GM19452 (cell line): ENCODE data around the gene ZBTB1.
"Not testable (repeated sequence)": the region's sequence is repeated elsewhere in the genome, so short reads cannot be mapped to it uniquely, and the experiment has no call there.

Experiments used
- ATAC-seq: cut with Tn5 transposase; IDR thresholded peaks from one replicate; pipeline ENCODE4 v1.9.1; 2021; ENCODE audit not compliant: unreplicated experiment

The ZBTB1 gene

GRCh38 chr14:64496764-64497163 is 7.8 kb upstream of the ZBTB1 start:
- no peak for ATAC-seq

- no peak for ATAC-seq
Observed at GRCh38 chr14:64500088-64500487, 4.5 kb upstream of the ZBTB1 start.

- no peak for ATAC-seq
Observed at GRCh38 chr14:64501411-64502171, 3.0 kb upstream of the ZBTB1 start.

DNA sequence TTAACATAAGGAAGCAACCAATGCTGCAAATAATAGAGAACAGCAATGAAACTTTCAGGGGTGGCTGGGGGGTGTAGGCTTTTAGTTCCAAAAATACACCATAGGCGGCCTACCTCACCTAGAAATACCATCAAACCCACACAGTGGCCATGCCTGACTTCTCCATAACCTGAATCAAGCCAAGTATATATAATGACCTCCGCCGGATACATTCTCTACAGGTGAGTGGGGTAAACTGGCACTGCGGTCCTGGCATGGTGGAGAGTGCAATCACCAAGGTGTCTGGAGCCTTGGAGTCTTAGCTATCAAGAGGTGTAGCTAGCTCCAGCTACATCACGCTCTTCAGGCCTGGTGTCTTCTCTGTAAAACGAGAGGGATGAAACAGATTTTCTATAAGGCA is 2.1 kb upstream of the ZBTB1 start:
- no peak for ATAC-seq

DNA sequence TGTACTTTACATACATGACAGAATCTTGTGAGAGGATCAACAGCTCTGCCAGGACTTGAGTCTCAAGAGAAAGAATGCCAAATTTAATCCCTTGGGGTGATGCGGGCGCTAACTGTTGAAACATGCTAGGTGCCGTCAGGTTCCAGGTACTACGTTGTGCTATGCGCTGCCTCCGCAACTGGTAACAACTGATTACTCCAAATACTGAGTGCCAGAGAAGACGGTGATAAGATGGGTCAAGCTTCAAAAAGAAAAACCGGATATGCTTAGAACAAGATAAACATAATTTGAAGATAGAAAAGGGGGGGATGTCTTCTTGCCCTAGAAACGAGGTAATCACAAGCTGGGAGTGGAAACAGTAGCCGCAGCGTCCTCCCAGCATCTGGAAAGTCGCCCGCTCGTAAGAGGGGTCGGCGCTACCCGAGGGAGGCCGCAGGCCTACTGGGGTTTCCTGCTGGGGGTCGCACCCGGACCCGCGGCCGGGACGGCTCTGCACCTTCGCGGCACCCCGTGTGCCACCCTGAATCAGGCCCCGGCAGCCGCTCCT is 1.6 kb upstream of the ZBTB1 start:
- ATAC-seq = no peak

- ATAC-seq = peak; percentile 60
Observed at GRCh38 chr14:64503434-64504309, 898 bp upstream of the ZBTB1 start, which contains the start of gene ZBTB25. TSS of gene ZBTB25 (minus strand) at chr14:64503838. CDS start at chr14:64490533, 13,305 bp downstream.

DNA sequence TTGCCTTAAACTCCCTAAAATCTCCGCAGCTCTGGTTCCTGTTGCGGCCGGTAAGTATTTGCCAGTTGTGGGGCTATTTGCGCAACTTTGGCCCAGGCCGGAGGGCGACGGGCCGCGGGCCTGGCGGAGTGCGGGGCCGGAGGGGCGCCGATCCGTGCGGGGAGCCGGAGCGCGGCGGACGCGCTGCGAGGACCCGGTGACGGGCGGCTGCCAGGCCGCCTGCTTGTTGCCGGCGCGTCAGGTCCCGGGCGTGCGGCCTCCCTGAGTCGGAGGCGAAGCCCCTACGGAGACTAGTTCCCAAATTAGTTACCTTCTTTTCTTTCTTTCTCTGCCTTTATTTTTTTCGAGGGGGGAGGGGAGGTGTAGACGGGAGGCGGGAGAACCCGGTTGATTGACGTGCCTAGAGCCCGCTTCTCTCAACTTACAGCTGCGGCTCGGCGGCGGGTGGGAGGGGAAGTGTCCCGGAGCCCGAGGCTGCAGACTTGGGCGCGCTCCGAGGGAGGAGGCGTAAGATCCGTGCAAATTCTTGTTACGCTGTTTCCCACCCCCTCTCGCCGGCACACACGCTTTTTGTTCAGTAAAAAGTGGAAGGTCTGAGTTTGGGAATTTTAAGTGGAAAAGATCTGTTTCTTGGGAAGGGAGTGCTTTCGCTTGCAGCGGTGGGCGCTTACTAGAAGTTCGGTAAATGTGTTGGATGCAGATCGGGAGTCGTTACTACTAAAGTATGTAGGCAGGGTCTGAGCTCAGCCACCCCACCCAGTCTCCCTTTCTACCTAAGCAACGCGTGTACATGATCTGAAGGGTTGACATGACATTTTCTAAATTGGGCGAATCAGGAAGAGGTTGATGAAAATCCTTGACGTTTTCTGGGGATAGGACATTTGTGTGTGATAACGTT is 576 bp downstream of the ZBTB1 start:
- peak; percentile 23 for ATAC-seq

GRCh38 chr14:64506721-64507120 is 2.2 kb downstream of the ZBTB1 start:
- no peak for ATAC-seq

DNA sequence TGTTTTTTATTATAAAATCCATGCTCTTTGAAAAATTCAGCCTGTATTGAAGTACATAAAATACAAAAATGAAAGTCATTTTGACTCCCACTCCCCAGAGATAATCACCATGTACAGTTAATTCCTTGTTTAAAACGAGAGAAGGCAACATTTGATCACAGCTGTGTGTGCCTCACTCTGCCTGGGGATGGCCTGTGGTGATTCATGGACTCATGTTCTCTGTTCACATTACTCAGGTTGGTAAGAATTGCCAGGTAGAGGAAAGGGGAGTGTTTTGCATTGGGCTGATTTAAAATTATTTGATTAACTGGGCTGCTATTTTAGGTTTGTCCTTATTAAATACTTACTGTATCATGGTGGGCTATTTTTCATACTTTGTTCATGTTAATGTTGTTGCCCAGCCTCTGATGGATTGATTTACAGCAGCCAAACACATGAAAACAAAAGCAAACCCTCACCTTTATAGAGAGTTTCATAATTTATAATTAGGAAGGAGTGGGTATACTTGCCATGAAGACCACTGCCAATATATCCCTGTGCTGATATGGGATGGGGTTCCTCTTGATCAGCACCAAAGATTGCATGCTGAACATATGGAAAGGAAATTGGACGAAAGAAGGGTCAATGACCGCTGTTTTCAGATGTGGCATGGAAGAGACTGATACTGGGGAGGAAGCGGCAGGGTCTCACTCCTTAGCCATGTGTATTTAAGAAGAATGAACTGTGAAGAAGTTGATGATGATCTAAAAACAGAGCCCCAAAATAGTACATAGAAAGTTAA is 3.0 kb downstream of the ZBTB1 start:
- no peak for ATAC-seq

DNA sequence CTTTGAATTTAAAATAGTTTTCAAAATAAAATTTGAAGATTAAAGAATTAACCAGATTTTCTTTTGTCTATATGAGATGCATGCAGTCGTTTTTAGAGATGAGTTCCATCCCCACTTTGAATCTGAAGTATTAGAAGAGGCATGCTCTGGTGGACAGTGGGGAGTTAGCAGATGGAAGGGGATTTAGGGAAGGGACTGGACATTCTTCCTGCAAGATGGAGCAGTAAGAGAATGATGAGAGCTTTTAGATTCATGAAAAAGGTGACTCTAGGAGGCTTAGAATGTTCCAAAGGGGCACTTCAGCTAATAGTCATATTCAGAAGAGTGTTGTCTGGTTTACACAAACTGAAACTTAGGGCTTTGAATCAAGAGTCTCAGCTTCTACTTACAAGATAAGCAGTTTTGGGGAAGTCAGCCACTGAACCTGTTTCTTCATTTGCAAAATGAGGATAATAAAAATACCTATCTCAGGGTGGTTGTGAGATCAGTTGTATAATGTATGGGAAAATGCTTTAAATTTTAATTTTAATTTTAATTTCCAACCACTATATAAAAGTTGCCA is 3.7 kb downstream of the ZBTB1 start:
- ATAC-seq = no peak

DNA sequence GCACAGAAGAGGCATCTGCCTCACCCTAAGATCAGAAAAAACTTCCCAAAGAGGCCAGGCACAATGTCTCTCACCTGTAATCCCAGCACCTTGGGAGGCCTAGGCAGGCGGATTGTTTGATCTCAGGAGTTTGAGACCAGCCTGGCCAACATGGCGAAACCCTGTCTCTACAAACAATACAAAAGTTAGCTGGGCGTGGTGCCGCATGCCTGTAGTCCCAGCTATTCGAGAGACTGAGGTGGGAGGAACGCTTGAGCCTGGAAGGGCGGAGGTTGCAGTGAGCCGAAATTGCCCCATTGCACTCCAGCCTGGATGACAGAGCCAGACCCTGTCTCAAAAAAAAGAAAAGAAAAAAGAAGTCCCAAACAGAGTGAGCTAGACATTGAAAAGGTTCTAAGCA is 4.5 kb downstream of the ZBTB1 start:
- ATAC-seq = no peak

- ATAC-seq = peak; percentile 36
Observed at GRCh38 chr14:64510825-64511671, 6.5 kb downstream of the ZBTB1 start.

DNA sequence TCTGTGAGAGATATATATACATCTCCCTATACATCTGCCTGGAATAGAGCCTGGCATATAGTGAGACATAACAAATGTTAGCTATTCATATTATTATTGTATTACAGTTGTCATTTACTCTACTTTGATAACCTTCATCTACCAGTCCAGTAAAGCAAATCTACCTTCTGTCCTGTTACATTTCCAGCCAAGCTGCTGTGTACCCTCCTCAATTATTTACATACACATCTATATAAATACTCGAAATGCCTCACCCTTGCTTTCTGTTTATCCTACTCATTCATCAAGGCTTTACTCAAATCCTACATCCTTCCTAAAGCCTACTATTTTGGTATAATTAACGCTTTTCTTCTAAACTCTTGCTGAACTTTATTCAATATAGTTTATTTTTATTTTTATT is 8.7 kb downstream of the ZBTB1 start:
- no peak for ATAC-seq

DNA sequence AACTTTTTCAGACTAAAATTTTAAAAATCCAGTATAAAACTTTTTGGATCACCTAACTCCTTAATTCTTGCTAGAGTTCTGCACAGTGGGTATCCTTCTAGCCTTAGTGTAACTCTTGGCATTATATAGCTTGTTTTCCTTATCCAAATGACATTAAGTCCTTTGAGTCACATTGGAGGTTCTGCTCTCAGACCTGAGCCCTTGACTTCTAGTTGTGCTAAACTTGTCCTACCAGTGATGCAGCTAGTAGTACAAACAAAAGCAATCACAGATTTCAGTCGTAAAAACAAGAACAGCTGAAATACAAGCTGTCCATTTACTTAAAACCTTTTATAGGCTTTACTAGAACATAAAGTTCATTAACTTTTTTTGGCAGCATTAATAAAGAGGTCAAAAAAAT is 10.5 kb downstream of the ZBTB1 start:
- ATAC-seq = no peak

DNA sequence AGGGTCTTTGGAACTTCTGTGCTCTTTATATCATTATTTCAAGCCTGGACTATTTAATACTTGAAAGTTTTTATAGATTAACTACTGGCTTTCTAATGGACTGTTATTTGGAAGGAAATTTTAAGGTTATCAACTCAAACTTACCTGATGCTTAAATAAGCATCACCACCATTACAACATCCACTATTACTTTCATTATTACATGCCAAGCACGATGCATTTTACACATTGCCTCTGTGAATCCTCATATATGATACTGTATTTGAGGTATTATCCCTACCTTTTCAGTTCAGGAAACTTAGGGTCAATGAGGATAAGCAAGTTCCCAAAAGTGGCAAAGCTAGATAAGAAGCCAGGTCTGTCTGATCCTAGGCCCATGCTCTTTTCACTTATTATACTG is 12.4 kb downstream of the ZBTB1 start:
- no peak for ATAC-seq

DNA sequence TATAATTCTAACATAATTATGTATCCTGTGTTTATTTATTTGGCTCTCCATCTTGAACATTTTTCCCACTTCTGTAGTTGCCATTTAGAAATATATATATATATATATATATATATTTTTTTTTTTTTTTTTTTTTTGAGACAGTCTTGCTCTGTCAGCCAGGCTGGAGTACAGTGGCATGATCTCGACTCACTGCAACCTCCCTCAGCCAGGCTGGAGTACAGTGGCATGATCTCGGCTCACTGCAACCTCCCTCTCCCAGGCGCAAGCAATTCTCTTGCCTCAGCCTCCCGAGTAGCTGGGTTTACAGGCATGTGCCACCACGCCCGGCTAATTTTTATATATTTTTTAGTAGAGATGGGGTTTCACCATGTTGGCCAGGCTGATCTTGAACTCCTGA is 13.1 kb downstream of the ZBTB1 start:
- ATAC-seq = not testable (repeated sequence)

- no peak for ATAC-seq
Observed at GRCh38 chr14:64518229-64518628, 13.7 kb downstream of the ZBTB1 start.

- ATAC-seq = no peak
Observed at GRCh38 chr14:64520699-64521098, 16.1 kb downstream of the ZBTB1 start.
